Stimulated activated CD4-positive, alpha-beta T cell treated with anti-CD3 and anti-CD28 coated beads, Interleukin-4, amount 100 ng/mL, for 48 hours (primary cell): Measurements from ENCODE around the gene PHKB.
"Not testable (repeated sequence)": the region's sequence is repeated elsewhere in the genome, so short reads cannot be mapped to it uniquely, and the experiment has no call there.

Experiments
- DNase-seq, 2 donors: peaks; one replicate each; pipeline ENCODE4 v3.0.0-alpha.2; 2020; ENCODE audit warnings: low read depth in 2 of 2

PHKB gene

DNA sequence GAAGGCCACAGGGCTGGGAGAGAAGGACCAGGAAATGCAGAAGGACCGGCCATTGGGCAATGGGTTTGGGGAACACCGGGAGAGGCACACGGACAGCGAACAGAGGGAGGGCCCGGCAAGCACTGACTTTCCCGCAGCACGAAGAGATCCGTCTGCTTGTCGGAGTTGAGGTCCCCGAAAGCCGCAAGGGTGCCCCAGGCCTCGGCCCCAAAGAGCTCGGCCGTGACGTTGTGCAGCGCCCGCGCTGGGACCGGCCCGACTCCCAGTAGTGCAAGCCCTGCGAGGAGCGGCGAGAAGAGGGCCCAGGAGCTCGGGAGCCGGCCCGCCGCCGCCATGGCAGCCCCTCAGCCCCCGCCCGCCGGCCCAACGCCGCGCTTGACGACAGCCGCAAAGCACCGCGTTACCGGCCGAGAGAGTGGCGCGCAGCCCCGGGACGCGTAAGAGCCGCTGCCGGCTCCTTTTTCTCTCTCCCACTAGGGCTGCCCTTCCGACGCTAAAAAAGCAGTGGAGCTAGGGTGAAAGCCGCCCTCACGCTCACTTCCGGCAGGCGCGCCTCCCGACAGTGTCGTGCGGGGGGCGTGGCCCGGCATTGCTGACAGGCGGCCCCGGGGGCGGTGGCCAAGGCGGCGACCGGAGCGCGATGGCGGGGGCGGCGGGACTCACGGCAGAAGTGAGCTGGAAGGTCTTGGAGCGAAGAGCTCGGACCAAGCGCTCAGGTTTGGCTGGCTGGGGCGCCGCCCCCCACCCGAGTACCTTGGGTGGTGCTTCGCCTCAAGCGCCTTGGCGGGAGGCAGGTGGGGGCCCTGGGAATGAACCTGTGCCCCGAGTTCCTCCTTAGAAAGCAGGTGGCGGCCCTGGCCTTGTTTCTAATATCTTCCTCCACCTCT, at the start of gene PHKB, which contains the start of gene ITFG1:
TSS of gene PHKB (plus strand) at position 621 of the 887 bp plus-strand sequence. CDS start at position 641, 20 bp downstream.
TSS of gene ITFG1 (minus strand) at position 353 of the 887 bp plus-strand sequence. CDS start at position 335, 18 bp downstream.
- DNase-seq = peak; percentile 93 to 95

DNA sequence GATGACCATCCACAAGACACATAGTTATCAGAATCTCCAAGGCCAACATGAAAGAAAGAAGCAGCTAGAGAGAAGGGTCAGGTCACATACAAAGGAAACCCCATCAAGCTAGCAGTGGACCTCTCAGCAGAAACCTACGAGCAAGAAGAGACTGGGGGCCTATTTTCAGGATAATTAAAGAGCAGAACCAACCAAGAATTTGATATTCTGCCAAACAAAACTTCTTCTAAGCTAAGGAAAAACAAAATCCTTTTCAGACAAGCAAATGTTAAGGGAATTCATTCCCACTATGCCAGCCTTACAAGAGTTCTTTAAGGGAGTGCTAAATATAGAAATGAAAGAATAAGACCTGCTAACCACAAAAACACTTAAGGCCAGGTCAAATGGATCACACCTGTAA, 48.1 kb upstream of the PHKB start:
- no peak for DNase-seq

- DNase-seq = no peak
These were observed 44.3 kb upstream of the PHKB start for GRCh38 chr16:47416869-47417268.

- no peak for DNase-seq
These were observed 36.3 kb upstream of the PHKB start for GRCh38 chr16:47424846-47425245.

- DNase-seq = no peak
These were observed 34.3 kb upstream of the PHKB start for GRCh38 chr16:47426806-47427205.

DNA sequence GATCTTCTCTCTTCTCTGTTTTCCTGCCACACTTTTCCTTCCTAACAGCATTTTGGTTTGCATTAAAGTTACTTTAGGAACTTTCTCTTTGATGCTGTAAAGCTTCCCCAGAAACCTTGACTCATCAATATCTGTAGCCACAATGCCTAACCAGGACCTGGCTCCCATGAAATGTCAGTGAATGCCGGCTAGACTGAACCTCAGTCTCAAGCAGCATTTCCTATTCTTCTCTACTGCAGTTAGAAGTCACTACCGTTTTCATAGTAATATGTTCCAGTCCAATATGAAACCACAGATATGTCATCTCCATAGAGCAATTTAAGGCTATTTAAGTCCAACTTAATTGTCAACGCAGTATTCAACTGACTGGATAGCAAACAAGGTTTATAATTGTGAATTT, 29.2 kb upstream of the PHKB start:
- no peak for DNase-seq

DNA sequence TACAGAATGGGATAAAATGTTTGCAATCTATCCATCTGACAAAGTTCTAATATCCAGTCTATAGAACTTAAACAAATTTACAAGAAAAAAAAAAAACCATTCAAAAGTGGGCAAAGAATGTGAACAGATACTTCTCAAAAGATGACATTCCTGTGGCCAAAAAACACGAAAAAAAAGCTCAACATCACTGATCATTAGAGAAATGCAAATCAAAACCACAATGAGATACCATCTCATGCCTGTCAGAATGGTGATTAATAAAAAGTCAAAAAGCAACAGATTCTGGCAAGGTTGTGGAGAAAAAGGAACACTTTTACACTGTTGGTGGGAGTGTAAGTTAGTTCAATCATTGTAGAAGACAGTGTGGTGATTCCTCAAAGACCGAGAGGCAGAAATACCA, 26.9 kb upstream of the PHKB start:
- not testable (repeated sequence) for DNase-seq

- not testable (repeated sequence) for DNase-seq
These were observed 21.1 kb upstream of the PHKB start for GRCh38 chr16:47440066-47440465.

DNA sequence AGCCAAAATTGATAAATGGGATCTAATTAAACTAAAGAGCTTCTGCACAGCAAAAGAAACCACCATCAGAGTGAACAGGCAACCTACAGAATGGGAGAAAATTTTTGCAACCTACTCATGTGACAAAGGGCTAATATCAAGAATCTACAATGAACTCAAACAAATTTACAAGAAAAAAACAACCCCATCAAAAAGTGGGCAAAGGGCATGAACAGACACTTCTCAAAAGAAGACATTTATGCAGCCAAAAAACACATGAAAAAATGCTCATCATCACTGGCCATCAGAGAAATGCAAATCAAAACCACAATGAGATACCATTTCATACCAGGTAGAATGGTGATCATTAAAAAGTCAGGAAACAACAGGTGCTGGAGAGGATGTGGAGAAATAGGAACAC, 18.2 kb upstream of the PHKB start:
- not testable (repeated sequence) for DNase-seq

GRCh38 chr16:47446431-47446830, 14.7 kb upstream of the PHKB start:
- no peak for DNase-seq

GRCh38 chr16:47448830-47449575, 12.1 kb upstream of the PHKB start:
- no peak for DNase-seq

DNA sequence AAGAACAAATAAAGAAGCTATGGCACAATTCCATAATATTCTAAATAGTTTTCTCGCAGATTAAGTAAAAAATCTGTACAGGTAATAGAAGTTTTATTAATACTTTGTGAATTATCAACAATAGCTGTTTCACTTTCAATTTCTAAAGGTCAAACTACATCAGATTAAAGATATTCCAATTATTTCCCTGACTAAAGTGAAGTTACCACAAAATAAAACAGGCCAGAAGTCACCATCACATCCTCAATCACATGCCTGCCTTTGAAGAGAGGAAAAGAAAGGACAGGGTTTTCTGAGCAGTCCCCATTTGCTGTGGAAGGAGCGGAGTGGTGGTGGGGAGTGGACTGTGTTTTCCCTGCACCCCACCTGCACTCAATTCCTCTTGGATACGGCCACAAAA, 11.3 kb upstream of the PHKB start:
- DNase-seq = no peak

DNA sequence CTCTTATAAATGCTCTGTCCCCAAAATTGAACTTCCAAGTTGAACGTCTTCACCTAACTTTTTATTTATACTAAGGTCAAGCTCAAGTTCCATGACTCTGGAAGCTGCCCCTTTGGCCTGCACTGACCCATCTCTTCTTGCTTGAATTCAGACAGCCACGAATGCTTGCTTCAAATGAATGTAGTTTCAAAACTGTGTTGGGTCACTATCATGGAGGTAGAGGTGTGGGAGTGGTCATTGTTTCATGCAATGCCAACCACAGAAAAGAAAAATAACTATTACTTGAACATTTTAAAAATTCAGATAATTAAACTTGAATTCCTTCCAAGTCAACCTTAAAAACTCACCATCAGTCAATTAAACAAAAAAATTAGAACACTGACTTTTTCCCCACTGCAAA, 2.8 kb upstream of the PHKB start:
- DNase-seq = no peak

DNA sequence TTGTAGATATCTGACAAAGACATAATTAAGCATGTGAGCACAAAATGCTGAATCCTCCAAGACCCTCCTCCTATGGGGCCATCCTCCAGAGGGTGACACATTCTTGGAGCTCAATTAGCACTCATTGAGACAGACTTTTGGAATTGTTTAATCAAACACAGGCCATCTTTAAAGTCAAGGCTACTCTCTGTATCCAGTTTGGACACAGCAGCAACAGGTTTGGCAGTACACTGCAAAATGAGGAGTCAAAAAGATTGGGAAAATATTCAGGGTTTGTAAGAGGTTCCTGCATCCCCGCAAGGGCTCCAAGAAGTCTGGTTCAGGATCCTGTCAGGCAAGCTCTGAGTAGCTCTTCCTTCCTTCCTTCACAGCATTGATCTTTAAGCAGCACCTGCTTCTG, 1.5 kb upstream of the PHKB start:
- no peak for DNase-seq

DNA sequence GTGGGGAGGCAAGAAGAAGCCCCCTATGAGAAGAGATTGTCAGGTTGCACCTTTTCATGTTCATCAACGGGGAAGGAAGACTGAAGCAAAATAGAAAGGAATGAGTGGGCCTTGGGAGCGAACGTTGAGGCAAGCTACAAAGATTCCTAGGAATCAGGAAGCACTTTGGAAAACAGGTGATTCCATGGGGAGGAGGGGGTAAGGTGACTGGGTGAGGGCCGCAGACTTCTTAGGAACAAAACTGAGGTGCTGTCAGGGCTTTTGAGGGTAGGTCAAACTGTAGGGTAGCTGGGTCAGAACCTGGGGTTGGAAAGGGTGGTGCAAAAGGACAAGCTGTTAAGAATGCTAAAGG, 796 bp upstream of the PHKB start:
- no peak for DNase-seq

DNA sequence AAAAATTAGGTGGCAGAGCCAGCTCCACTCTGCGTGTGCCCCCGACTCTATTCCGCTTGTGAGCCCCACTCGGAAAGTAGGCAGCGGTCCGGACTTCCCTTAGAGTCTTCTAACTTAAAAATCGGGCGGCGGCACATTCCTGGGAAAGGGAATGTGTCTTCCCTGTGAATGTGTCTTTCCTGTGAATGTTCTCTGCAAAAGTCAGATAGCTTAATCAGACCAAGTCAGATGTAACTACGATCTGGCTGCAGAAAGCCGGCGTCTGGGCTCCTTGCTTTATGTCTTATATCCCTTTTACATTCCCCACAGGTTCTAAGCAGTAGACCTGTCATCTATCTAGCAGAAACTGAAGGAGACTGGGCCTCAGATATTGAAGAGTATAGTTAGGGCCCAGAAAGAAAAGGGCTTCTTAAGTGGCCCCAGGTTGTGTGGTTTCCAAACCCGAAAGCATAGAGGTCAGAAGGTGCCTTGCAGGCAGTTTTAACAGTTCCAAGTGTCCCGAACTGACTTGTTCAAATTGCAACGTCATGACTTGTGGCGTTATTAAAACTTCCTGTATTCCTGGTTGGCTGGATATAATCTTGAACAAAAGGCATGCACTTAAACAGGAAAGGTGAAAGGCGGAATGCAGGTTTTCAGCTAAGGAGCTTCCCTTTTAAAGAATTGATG, 601 bp downstream of the PHKB start:
- DNase-seq = peak in 1 of 2 donors; percentile 1

DNA sequence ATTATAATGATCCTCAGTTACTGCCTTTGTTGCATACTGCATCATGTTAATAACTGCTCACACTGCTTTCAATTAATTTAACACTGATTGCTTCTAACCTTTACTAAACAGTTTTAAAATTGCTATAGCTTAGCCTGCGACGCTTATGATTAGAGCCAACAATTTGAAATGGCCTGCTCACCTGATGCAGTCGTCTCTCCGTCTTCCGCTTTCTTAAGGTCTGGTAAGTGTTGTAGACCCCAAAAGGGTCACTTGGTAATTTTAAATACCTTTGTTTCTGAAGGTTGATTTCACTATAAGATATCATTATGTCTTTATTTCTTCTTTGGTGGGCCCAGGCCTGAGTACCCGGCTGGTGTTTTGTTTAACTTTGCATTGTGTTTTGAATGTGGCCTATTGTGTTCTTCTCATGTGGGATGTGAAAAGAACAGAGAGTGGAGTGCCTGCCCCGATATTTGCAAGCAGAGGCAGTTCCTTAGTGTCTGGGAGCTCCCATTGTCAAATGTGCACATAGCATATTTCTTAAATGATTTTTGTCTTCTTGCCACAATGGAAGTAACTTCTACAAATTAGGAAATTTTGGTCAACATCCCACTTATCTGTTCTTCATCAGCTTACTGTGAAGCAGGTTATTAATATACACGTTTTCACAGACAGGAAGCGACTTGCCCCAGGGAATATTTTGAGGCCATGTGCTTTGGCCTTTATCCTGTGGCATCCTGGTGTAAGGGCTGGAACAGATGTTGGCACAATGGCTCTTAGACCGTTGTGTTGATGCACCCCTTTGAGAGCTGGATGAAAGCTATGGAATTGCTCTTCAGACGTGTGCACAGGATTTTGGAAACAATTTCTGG, 2.9 kb downstream of the PHKB start:
- DNase-seq = no peak

GRCh38 chr16:47465919-47466630, 4.9 kb downstream of the PHKB start:
- DNase-seq = no peak

DNA sequence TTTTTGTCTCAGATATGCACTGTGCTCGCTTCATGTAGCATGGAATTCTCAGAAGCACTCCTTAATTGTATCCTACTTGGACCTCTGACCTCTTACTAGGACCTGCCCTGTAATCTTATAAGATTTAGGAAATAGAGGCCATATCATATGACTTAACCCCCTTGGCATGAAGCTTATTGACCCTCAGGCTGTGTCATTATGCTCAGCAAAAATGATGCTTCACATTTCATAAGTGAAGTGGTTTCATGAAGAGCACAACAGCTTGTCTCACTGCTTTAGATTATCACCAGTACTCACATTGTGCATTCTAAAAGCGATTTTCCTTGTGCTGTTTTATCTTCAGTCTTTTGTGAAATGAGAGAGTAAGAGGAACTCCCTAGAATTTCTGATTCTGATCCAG, 6.4 kb downstream of the PHKB start:
- no peak for DNase-seq

DNA sequence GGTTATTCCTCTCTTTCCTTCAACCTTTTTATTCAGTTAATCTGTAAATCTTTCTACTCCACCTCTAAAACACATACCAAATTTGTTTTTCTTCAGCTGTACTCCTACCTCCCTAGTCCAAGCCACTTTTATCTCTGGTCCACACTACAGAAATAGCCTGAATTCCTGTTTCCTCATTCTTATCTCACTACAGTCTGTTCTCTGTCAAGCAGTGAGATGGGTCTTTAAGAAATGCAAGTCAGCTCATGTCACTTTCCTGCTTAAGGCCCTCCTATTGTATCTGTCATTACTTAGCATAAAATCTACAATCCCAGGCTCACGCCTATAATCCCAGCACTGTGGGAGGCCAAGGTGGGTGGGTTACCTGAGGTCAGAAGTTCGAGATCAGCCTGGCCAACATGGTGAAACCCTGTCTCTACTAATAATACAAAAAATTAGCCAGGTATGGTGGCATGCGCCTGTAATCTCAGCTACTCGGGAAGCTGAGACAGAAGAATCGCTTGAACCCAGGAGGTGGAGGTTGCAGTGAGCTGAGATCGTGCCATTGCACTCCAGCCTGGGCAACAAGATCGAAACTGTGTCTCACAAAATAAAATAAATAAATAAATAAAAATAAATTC, 7.0 kb downstream of the PHKB start:
- DNase-seq = not testable (repeated sequence)
